ENCODE data around the gene SPAG4. TPM values are rescaled to one million over a fixed set of nuclear protein-coding genes. Genes with fewer than 3 reads are reported as not detected.

SPAG4 gene
- total RNA-seq, 1 donor from 2014 or later = 1.2 TPM

- no peaks in the 10 kb centered on the region for H3K27me3 ChIP-seq (ENCODE audit: insufficient read depth, low read length)
- no peak for FAIRE-seq
- no peaks in the 10 kb centered on the region for H3K27me3 Mint-ChIP-seq (ENCODE audit: low read depth, unreplicated experiment)
- H3K27ac ChIP-seq (ENCODE audit: low read depth, low read length) = no peak overlapping the region
- TF ChIP-seq EZH2 (IDR thresholded peaks at IDR 0.05; ENCODE audit: insufficient read depth, low read length) = no peak
- TF ChIP-seq CTCF (IDR thresholded peaks at IDR 0.05; ENCODE audit: insufficient read depth, low read depth, low read length) = no peak
- H3K36me3 ChIP-seq (ENCODE audit: insufficient read depth, low read length) = peaks cover 48% of the 10 kb centered on the region
- peaks cover 22% of the 10 kb centered on the region for H3K79me2 ChIP-seq (ENCODE audit: insufficient read depth, low read length)
- H3K4me1 Mint-ChIP-seq (ENCODE audit: low read depth, unreplicated experiment) = no peaks in the 10 kb centered on the region
- H3K27ac Mint-ChIP-seq (ENCODE audit: unreplicated experiment) = no peak overlapping the region
- H3K36me3 Mint-ChIP-seq (ENCODE audit: low read depth, unreplicated experiment) = peaks cover 20% of the 10 kb centered on the region
- H3K4me3 ChIP-seq (ENCODE audit: insufficient read depth, low read depth, low read length) = no peak overlapping the region
- H2AFZ ChIP-seq (ENCODE audit: low read depth, low read length) = no peak overlapping the region
- no peaks in the 10 kb centered on the region for H3K9me3 Mint-ChIP-seq (ENCODE audit: unreplicated experiment)
- H3K4me3 Mint-ChIP-seq (ENCODE audit: unreplicated experiment) = no peak overlapping the region
- no peaks in the 10 kb centered on the region for H3K4me1 ChIP-seq (ENCODE audit: insufficient read depth, low read length)
- no peak overlapping the region for H3K9ac ChIP-seq (ENCODE audit: low read length)
- H3K9me3 ChIP-seq (ENCODE audit: insufficient read depth, low read depth, low read length) = no peaks in the 10 kb centered on the region
- H4K20me1 ChIP-seq (ENCODE audit: insufficient read depth, low read length) = peaks cover 32% of the 10 kb centered on the region
- DNase-seq (ENCODE audit: low read depth) = no peak
- H3K4me2 ChIP-seq (ENCODE audit: low read length) = no peak overlapping the region
These were observed 14.0 kb downstream of the SPAG4 start for GRCh38 chr20:35629427-35630145.

GRCh38 chr20:35630636-35631035, 15.0 kb downstream of the SPAG4 start:
- FAIRE-seq = no peak
- no peak overlapping the region for H3K4me2 ChIP-seq (ENCODE audit: low read length)
- Mint-ChIP-seq H3K36me3 (ENCODE audit: low read depth, unreplicated experiment) (peaks cover 23% of the 10 kb centered on the region), H3K27me3 (ENCODE audit: low read depth, unreplicated experiment) (no peaks in the 10 kb centered on the region), H3K4me3 (ENCODE audit: unreplicated experiment) (no peak overlapping the region), H3K9me3 (ENCODE audit: unreplicated experiment) (no peaks in the 10 kb centered on the region), H3K4me1 (ENCODE audit: low read depth, unreplicated experiment) (peaks cover 6% of the 10 kb centered on the region), H3K27ac (ENCODE audit: unreplicated experiment) (no peak overlapping the region)
- no peak overlapping the region for H3K4me3 ChIP-seq (ENCODE audit: insufficient read depth, low read depth, low read length)
- H3K4me1 ChIP-seq (ENCODE audit: insufficient read depth, low read length) = peaks cover 3% of the 10 kb centered on the region
- H3K9me3 ChIP-seq (ENCODE audit: insufficient read depth, low read depth, low read length) = no peaks in the 10 kb centered on the region
- H3K79me2 ChIP-seq (ENCODE audit: insufficient read depth, low read length) = peaks cover 32% of the 10 kb centered on the region
- H2AFZ ChIP-seq (ENCODE audit: low read depth, low read length) = no peak overlapping the region
- no peak overlapping the region for H3K27ac ChIP-seq (ENCODE audit: low read depth, low read length)
- H3K27me3 ChIP-seq (ENCODE audit: insufficient read depth, low read length) = no peaks in the 10 kb centered on the region
- TF ChIP-seq CTCF (IDR thresholded peaks at IDR 0.05; ENCODE audit: insufficient read depth, low read depth, low read length) (no peak), EZH2 (IDR thresholded peaks at IDR 0.05; ENCODE audit: insufficient read depth, low read length) (no peak)
- H3K36me3 ChIP-seq (ENCODE audit: insufficient read depth, low read length) = peaks cover 45% of the 10 kb centered on the region
- peaks cover 41% of the 10 kb centered on the region for H4K20me1 ChIP-seq (ENCODE audit: insufficient read depth, low read length)
- DNase-seq (ENCODE audit: low read depth) = no peak
- H3K9ac ChIP-seq (ENCODE audit: low read length) = no peak overlapping the region

- Histone ChIP-seq H2AFZ (ENCODE audit: low read depth, low read length) (no peak overlapping the region), H3K9me3 (ENCODE audit: insufficient read depth, low read depth, low read length) (no peaks in the 10 kb centered on the region), H4K20me1 (ENCODE audit: insufficient read depth, low read length) (peaks cover 60% of the 10 kb centered on the region), H3K4me2 (ENCODE audit: low read length) (no peak overlapping the region), H3K79me2 (ENCODE audit: insufficient read depth, low read length) (peaks cover 50% of the 10 kb centered on the region), H3K4me3 (ENCODE audit: insufficient read depth, low read depth, low read length) (no peak overlapping the region), H3K4me1 (ENCODE audit: insufficient read depth, low read length) (peaks cover 9% of the 10 kb centered on the region), H3K9ac (ENCODE audit: low read length) (no peak overlapping the region), H3K27ac (ENCODE audit: low read depth, low read length) (no peak overlapping the region), H3K27me3 (ENCODE audit: insufficient read depth, low read length) (no peaks in the 10 kb centered on the region), H3K36me3 (ENCODE audit: insufficient read depth, low read length) (peaks cover 29% of the 10 kb centered on the region)
- Mint-ChIP-seq H3K9me3 (ENCODE audit: unreplicated experiment) (no peaks in the 10 kb centered on the region), H3K27me3 (ENCODE audit: low read depth, unreplicated experiment) (no peaks in the 10 kb centered on the region), H3K4me3 (ENCODE audit: unreplicated experiment) (no peak overlapping the region), H3K27ac (ENCODE audit: unreplicated experiment) (no peak overlapping the region), H3K36me3 (ENCODE audit: low read depth, unreplicated experiment) (peaks cover 11% of the 10 kb centered on the region), H3K4me1 (ENCODE audit: low read depth, unreplicated experiment) (peaks cover 20% of the 10 kb centered on the region)
- no peak for FAIRE-seq
- DNase-seq (ENCODE audit: low read depth) = no peak
- TF ChIP-seq EZH2 (IDR thresholded peaks at IDR 0.05; ENCODE audit: insufficient read depth, low read length) (no peak), CTCF (IDR thresholded peaks at IDR 0.05; ENCODE audit: insufficient read depth, low read depth, low read length) (no peak)
These were observed 17.0 kb downstream of the SPAG4 start for GRCh38 chr20:35632539-35633115.

All from astrocyte (in vitro differentiated cells and primary cell).